COLO668 (cell line): ENCODE data around the gene ASPDH.
"Not testable (repeated sequence)": the region's sequence is repeated elsewhere in the genome, so short reads cannot be mapped to it uniquely, and the experiment has no call there.

Experiments
- DNase-seq: peaks from one replicate; lab custom pipeline; 2025; ENCODE audit not compliant: unreplicated experiment; lab: John Stamatoyannopoulos, UW

The ASPDH gene

GRCh38 chr19:50480281-50481111 lies 33.2 kb downstream of the ASPDH start:
- DNase-seq: no peak

- no peak for DNase-seq
Observed at GRCh38 chr19:50479761-50480251, 33.9 kb downstream of the ASPDH start.

- DNase-seq: peak; percentile 5
Observed at GRCh38 chr19:50478901-50479715, 34.6 kb downstream of the ASPDH start.

DNA sequence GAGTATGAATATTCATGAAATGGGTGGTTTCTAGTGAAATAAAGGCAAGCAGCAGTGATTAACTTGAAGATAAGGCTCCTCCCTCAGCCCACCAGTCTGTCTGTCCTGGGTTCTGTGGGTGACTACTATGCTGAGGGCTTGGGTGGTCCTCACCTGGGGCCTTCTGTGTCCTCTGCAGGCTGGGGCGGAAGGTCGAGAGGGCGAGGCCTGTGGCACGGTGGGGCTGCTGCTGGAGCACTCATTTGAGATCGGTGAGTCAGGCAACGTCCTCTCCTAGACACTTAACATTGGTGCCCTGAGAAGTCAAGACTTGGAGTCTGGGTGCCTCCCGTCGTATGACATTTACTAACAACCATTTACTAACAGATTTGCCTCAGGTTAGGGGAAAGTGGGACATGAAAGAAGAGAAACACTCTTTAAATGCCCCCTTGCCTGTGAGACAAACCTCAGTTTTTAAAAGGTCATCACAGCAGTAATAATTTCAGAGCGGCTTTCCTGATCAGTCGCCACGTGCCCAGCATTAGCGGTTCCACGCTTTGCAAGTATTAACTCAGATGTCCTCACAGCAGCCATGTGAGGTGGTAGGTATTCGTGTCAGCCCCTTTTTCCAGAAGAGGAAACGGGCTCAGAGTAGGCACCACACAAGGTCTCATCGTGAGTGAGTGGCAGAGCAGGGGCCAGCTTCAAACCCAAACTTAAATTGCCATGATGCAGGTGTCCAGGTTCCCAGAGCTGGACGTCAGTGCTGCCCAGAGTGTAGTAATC lies 35.8 kb downstream of the ASPDH start:
- DNase-seq: no peak

DNA sequence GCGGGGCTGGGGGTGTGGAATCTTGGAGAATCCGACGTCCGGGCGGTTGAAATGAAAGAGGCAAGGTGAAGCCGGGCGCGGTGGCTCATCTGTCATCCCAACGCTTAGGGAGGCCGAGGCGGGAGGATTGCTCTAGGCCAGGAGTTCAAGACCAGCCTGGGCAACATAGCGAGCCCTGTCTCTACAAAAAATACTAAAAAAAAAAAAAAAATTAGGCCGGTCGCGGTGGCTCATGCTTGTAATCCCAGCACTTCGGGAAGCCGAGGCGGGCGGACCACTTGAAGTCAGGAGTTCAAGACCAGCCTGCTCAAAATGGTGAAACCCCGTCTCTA lies 36.8 kb downstream of the ASPDH start:
- DNase-seq: no peak

DNA sequence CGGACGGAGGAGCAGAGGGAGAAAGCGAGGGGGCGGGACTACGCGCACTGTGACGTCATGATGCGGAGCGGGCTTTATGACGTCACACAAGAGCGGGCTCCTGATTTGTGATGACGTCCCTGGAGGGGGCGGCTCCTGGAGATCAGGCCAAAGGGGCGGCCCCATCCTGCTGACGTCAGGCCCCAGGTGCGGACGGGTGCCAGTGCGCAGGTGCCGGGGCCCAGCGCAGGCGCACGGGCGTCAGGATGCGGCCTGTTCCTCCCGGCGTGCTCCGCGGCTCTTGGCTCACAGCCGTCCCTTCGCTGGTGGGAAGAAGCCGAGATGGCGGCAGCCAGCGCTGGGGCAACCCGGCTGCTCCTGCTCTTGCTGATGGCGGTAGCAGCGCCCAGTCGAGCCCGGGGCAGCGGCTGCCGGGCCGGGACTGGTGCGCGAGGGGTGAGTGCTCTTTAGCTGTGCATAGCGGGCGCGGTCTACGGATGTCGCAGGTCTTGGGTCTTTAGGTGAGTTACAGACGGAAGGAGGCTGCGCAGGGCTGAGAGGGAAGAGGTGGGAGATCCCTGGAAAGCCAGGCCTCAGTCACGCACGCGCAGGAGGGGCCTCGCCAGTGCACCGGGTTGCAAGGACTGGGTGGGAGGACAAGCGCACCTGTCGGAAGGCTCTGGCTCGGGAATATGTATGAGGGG lies 37.3 kb downstream of the ASPDH start, which contains the start of the genes EMC10 and GARIN5A:
TSS of gene EMC10 (plus strand) at position 284 of the 683 bp plus-strand sequence. CDS start at position 322, 38 bp downstream.
TSS of gene GARIN5A (minus strand) at position 625 of the 683 bp plus-strand sequence. CDS start at position 165, 460 bp downstream.
- peak; percentile 97 for DNase-seq

- no peak for DNase-seq
Observed at GRCh38 chr19:50475736-50476223, 37.9 kb downstream of the ASPDH start.

DNA sequence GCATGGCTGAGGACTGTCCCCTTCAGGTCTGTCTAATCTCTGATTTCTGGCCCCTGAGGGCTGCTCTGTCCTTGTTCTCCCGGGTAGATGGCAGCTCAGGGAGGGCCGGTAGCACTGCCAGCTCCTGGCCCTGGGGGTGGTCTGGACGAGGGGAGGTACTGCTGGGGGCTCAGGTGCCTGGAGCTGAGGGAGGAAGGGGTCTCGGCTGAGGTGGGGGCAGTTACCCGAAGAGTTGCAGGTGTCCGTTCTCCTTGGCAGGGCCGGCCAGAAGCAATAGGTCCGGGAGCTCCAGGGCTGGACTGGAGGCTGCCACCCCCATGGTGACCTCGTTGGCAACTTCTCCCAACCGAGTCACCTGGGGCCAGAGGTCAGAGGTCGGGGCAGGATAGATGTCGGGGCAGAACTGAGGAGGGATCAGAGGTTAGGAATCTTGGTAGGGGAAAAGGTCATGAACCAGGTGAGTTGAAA lies 38.6 kb downstream of the ASPDH start:
- no peak for DNase-seq

- not testable (repeated sequence) for DNase-seq
Observed at GRCh38 chr19:50473336-50473735, 40.4 kb downstream of the ASPDH start.

DNA sequence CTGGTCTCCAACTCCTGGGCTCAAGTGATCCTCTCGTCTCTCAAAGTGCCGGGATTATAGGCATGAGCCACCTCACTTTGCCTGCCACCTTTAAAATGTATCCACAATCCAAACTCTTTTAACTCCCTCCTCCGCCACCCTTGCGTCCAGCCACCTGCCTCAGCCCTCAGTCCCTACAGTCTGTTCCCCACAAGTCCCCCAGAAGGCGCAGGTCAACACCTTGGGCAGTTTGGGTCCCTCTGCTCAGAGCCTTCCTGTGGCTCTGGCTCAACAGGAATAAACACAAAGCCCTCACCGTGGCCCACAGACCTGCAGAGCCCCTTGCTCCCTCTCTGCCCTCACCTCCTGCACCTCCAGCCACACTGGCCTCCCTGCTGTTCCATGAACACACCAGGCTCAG lies 44.9 kb downstream of the ASPDH start:
- no peak for DNase-seq

DNA sequence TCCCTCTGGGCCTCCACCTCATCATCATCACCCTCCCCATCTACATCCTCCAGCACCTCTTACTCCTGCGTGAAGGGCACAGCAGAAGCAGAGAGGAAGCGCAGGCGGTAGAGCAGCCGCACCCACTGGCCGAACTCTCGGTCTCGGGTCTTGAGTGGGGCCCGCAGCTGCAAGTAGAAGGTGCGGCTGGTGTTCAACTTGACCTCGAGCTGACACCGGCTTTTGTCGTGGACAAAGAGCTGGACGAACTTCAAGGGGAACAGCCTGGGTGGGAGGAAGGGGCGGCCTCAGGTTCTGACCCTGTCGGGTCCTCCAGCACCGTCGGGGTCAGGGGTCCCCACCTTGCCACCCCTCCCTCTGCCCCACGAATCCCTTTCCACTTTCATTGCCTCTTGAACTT lies 46.1 kb downstream of the ASPDH start:
- DNase-seq: no peak

GRCh38 chr19:50466706-50467039 lies 47.0 kb downstream of the ASPDH start:
- DNase-seq: no peak

DNA sequence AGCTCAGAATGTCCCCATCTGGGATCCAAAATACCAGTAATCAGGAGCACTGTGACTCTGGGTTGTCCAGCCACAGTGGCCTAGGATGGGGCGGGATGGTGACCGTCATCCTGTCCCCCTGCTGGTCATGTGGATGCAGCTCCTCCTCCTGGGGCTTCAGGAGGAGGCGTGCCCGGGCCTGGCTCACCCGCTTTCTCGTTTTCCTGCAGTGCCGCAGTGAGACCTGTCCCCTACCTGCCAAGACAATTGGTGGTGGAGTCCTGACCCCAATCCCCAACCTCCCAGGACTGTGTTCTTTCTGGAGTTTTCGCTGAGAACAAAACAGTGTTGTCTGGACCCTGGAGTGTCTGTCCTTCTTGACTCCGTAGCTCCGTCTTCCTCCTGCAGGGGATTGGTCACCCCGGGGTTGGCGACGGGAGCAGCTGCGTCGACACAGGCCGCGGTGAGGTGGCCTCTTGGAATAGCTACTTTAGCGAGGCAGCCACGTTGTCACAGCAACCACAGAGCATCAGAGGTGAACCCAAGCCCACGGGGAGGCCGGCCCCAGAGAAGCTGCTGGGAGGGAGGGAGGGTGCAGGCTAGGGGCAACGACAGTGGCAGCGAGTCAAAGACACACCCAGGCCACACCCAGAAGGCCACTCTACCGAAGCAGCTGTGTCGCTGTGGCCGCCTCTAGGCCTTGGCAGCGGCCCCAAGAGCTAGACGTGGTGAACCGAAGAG lies 47.6 kb downstream of the ASPDH start:
- peak; percentile 74 for DNase-seq

DNA sequence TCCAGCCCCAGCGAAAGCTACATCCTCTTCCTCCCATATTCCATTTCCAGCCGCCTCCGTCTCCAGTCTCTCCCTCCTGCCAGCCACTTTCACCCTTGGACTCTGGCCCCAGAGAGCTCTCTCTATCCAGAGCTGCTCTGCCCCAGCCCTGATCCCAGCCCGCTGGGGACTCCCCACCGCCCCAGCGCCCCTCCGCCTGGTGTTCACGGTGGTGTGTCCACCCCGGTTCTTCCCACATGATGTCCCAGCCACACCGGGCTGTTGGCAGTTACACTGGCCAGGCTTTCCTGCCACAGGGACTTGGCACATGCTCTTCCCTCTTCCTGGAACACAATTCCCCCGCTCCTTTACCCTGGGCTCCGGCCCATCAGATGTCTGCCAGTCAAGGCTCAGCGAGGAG lies 48.7 kb downstream of the ASPDH start:
- no peak for DNase-seq

DNA sequence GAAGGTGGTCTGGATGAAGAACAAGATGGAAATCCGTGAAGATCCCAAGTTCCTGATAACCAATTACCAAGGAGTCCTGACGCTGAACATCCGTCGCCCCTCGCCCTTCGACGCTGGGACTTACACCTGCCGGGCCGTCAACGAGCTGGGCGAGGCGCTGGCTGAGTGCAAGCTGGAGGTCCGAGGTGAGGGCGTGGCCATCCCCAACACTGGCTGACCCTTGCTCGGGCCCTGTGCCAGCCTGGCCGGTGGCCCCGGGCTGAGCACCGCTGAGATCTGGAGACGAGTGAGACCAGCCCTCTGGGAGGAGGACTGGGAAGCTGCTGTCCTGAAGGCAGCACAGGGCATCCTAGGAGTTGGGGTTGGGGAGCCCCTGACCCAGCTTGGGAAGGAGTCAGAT lies 49.4 kb downstream of the ASPDH start:
- DNase-seq: no peak

- DNase-seq: no peak
Observed at GRCh38 chr19:50462970-50463369, 50.7 kb downstream of the ASPDH start.
